ENCODE measurements around the gene GAREM1. TPM values are rescaled to one million over a fixed set of nuclear protein-coding genes. Genes with fewer than 3 reads are reported as not detected.

The GAREM1 gene
- total and polyA plus RNA-seq, 2 of the 8 experiments (the other 6 are each of a cell fraction or from before 2014, with no cell fraction given) = 3.6 to 9.2 TPM

DNA sequence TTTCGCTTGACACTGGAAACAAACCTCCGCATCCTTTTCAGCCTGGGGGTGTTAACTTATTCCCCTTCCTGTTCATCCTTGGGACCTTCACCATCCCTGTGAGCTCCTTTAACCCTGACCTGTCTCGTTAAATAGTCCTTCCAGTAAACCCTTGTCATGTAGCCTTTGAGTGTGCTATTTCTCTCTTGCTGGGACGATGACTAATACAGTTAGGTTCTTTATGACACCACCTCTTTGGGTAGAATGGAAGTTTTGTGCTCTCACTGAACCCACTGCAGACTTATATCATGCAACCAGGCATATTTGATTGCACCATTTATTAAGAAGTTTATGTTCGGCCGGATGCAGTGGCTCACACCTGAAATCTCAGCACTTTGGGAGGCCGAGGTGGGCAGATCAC is 40.5 kb upstream of the GAREM1 start:
- Histone ChIP-seq H4K5ac (ENCODE audit: insufficient read length, low read depth, low read length) (no peak overlapping the region), H4K8ac (ENCODE audit: extremely low read depth, insufficient read depth, low read length) (no peak overlapping the region), H2BK120ac (replicated peaks; ENCODE audit: low read depth, low read length) (no peak overlapping the region), H3K79me1 (ENCODE audit: low read depth, low read length) (no peaks in the 10 kb centered on the region), H3K27me3 (replicated peaks in 1 of 4; ENCODE audit: control insufficient read depth in 3 of 4, extremely low read depth in 1 of 4, insufficient read depth in 3 of 4, low read length in 3 of 4) (no peaks in the 10 kb centered on the region), H2BK12ac (ENCODE audit: low read depth, low read length) (no peak overlapping the region), H3K27ac (ENCODE audit: low read depth, low read length) (no peak overlapping the region), H3K4me2 (ENCODE audit: insufficient read depth in 1 of 2, low read depth in 2 of 2, low read length in 2 of 2) (no peak overlapping the region), H4K20me1 (replicated peaks in 1 of 2; ENCODE audit: control insufficient read depth in 1 of 2, insufficient read depth in 2 of 2, low read length in 2 of 2) (no peaks in the 10 kb centered on the region), H3K9ac (replicated peaks in 1 of 4; ENCODE audit: extremely low read depth in 1 of 4, low read depth in 3 of 4, low read length in 3 of 4) (no peak overlapping the region), H3K9me3 (ENCODE audit: insufficient read depth in 2 of 2, low read depth in 1 of 2, low read length in 1 of 2) (0 out of 4 replicates have a peak, but pooled peaks cover 0 to 3% of the 10 kb centered on the region in 2 experiments), H3K18ac (ENCODE audit: extremely low read depth, low read length) (no peak overlapping the region), H2BK5ac (ENCODE audit: low read depth, low read length) (no peak overlapping the region), H3K36me3 (ENCODE audit: control insufficient read depth in 2 of 4, insufficient read depth in 4 of 4, low read length in 3 of 4) (no peaks in the 10 kb centered on the region), H3K4ac (replicated peaks; ENCODE audit: insufficient read length, low read depth, low read length) (no peak overlapping the region), H3K14ac (ENCODE audit: insufficient read length) (no peak overlapping the region), H3K79me2 (ENCODE audit: control insufficient read depth in 1 of 2, insufficient read depth in 2 of 2, low read length in 2 of 2) (no peaks in the 10 kb centered on the region), H3K23ac (ENCODE audit: insufficient read length) (no peak overlapping the region), H3K4me1 (replicated peaks in 1 of 4; ENCODE audit: control insufficient read depth in 3 of 4, insufficient read depth in 4 of 4, low read length in 3 of 4) (no peaks in the 10 kb centered on the region), H3K56ac (replicated peaks; ENCODE audit: insufficient read length, low read depth, low read length) (no peak overlapping the region), H2AFZ (ENCODE audit: low read length) (no peak overlapping the region), H3K23me2 (ENCODE audit: low read depth, low read length) (no peaks in the 10 kb centered on the region), H4K91ac (replicated peaks; ENCODE audit: insufficient read length, low read length) (no peak overlapping the region), H2AK5ac (ENCODE audit: low read depth, low read length) (no peak overlapping the region), H3K4me3 (ENCODE audit: extremely low read depth in 1 of 4, insufficient read depth in 2 of 4, low read depth in 3 of 4, low read length in 4 of 4) (no peak overlapping the region), H2BK20ac (ENCODE audit: low read length) (no peak overlapping the region), H2BK15ac (ENCODE audit: low read length) (no peak overlapping the region)
- DNase-seq (ENCODE audit: low read depth in 1 of 2, low spot score in 2 of 2) = no peak
- ChIA-PET POLR2A (ENCODE audit: partially characterized antibody) (no interaction called here), CTCF (ENCODE audit: partially characterized antibody) (no interaction called here)
- 88% methylated on average over 7 of the region's 7 CpGs; no CpG with 5 or more reads in 1 of the 2 experiments for WGBS, 2 experiments (ENCODE audit: extremely low coverage in 1 of 2, insufficient coverage in 1 of 2, insufficient read length in 1 of 2, insufficient replicate concordance in 2 of 2, low coverage in 1 of 2, low lambda C conversion rate in 2 of 2, missing lambda C conversion rate in 1 of 2)
- no peak for FAIRE-seq
- TF ChIP-seq KDM4A (IDR thresholded peaks at IDR 0.05; ENCODE audit: low read depth, low read length, severe bottlenecking) (no peak), HDAC6 (IDR thresholded peaks at IDR 0.05; ENCODE audit: low read depth, low read length) (no peak), RXRA (IDR thresholded peaks at IDR 0.05; ENCODE audit: insufficient read depth, low read depth, low read length) (no peak), BCL11A (IDR thresholded peaks at IDR 0.05; ENCODE audit: low read depth in 2 of 2, low read length in 2 of 2) (no peak), YY1 (IDR thresholded peaks at IDR 0.05; ENCODE audit: low read depth, low read length) (no peak), RBBP5 (IDR thresholded peaks at IDR 0.05; ENCODE audit: borderline replicate concordance, low read depth, low read length) (no peak), SRF (IDR thresholded peaks at IDR 0.05; ENCODE audit: low read depth, low read length) (no peak), KDM1A (IDR thresholded peaks at IDR 0.05; ENCODE audit: borderline replicate concordance, low read length) (no peak), SIX5 (IDR thresholded peaks at IDR 0.05; ENCODE audit: low read depth, low read length) (no peak)
- TF ChIP-seq, protein P1, sequence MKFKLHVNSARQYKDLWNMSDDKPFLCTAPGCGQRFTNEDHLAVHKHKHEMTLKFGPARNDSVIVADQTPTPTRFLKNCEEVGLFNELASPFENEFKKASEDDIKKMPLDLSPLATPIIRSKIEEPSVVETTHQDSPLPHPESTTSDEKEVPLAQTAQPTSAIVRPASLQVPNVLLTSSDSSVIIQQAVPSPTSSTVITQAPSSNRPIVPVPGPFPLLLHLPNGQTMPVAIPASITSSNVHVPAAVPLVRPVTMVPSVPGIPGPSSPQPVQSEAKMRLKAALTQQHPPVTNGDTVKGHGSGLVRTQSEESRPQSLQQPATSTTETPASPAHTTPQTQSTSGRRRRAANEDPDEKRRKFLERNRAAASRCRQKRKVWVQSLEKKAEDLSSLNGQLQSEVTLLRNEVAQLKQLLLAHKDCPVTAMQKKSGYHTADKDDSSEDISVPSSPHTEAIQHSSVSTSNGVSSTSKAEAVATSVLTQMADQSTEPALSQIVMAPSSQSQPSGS (IDR thresholded peaks at IDR 0.05; ENCODE audit: low read length) = no peak

Data from H1 (cell line).